ENCODE data around the gene EFTUD2.

GRCh38 chr17:44830359-44831288, 68.6 kb downstream of the EFTUD2 start:
- TF ChIP-seq RAD21 (IDR thresholded peaks at IDR 0.05) (no peak), CTCF (IDR thresholded peaks at IDR 0.05; ENCODE audit: low read depth, low read length, missing input control) (no peak), GABPA (IDR thresholded peaks at IDR 0.05 in 1 of 2, conservative IDR thresholded peaks at IDR 0.05 in 1 of 2) (no peak), MAX (IDR thresholded peaks at IDR 0.05) (no peak), JUND (IDR thresholded peaks at IDR 0.05) (no peak), ATF3 (IDR thresholded peaks at IDR 0.05) (no peak), SP1 (IDR thresholded peaks at IDR 0.05) (no peak), YY1 (IDR thresholded peaks at IDR 0.05) (no peak), HNF4G (IDR thresholded peaks at IDR 0.05) (no peak), TAF1 (conservative IDR thresholded peaks at IDR 0.05) (no peak), EGR1 (IDR thresholded peaks at IDR 0.05; ENCODE audit: low read depth in 2 of 2) (no peak), FOXA1 (IDR thresholded peaks at IDR 0.05) (no peak), REST (IDR thresholded peaks at IDR 0.05) (no peak), ZBTB33 (IDR thresholded peaks at IDR 0.05) (no peak)

All from liver (tissue), 3 donors.